HG02588 (cell line): ENCODE measurements around the gene RRP7A.
"Not testable (repeated sequence)": the region's sequence is repeated elsewhere in the genome, so short reads cannot be mapped to it uniquely, and the experiment has no call there.

Experiments
- ATAC-seq: cut with Tn5 transposase; IDR thresholded peaks from one replicate; pipeline ENCODE4 v1.9.1; 2021; ENCODE audit warnings: mild to moderate bottlenecking, moderate library complexity; ENCODE audit not compliant: unreplicated experiment

Gene RRP7A, protein sequence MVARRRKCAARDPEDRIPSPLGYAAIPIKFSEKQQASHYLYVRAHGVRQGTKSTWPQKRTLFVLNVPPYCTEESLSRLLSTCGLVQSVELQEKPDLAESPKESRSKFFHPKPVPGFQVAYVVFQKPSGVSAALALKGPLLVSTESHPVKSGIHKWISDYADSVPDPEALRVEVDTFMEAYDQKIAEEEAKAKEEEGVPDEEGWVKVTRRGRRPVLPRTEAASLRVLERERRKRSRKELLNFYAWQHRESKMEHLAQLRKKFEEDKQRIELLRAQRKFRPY

DNA sequence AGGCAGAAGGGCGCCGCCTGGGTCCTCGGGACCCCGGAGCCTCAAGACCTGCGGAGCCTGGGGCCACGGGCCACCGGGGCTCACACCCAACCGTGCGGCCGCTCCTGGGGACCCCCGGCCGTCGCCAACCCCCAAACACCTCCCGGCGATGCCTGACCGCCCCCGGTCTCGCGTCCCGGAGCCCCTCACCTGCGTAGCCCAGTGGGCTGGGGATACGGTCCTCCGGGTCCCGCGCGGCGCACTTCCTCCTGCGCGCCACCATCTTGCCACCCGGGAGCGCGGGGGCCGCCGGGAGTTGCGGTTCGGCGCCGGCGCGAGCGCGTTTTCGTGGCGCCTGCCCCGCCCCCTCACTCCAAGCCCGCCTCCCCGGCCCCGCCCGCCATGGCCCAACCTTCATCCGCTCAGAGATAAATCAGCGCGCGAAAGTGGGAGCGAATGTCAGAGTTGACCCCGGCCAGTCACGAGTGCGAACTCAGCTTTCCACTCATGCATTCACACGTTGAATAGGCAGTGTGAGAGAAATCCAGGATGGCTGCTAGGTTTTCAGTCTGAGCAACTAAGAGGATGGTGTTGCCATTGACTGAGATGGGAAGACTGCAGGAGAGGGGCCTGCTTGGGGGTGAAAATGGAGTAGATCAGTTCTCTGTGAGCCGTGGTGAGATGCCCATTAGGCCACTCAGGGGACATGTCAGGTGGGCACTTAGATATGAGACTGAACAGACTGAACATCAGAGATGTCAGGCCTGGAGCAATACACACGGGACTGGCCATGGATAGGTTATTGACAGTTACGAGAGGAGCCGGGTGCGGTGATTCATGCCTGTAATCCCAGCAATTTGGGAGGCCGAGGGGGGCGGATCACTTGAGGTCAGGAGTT, at the start of gene RRP7A:
TSS of gene RRP7A (minus strand) at position 272 of the 877 bp plus-strand sequence. CDS start at position 262, 10 bp downstream.
- peak; percentile 65 for ATAC-seq

DNA sequence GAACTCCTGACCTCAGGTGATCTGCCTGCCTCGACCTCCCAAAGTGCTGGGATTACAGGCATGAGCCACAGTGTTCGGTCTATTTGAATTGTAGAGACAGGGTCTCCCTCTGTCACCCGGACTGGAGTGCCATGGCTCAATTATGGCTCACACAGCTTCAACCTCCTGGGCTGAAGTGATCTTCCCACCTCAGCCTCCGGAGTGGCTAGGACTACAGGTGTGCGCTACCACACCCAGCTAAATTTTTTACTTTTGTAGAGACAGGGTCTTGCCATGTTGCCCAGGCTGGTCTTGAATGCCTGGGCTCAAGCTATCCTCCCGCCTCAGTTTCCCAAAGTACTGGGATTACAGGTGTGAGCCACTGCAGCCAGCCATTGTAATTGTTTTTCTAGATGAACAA, 48.4 kb upstream of the RRP7A start:
- ATAC-seq: not testable (repeated sequence)

- no peak for ATAC-seq
These were observed 46.4 kb upstream of the RRP7A start for GRCh38 chr22:42565956-42566355.

DNA sequence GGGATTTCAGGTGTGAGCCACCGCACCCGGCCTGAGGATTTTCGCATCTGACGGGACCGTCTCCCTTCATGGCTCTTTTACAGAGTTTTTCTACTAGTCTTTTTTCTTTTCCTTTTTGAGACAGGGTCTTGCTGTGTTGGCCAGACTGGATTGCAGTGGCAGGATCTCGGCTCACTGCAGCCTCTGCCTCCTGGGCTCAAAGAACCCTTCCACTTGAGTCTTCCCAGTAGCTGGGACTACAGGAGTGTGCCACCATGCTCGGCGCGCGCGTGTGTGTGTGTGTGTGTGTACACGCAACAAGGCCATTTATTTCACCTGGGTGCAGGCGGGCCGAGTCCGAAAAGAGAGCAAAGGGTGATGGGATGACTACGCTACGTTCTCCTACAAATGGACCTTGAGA, 45.1 kb upstream of the RRP7A start:
- ATAC-seq: no peak

- not testable (repeated sequence) for ATAC-seq
These were observed 44.3 kb upstream of the RRP7A start for GRCh38 chr22:42563943-42564342.

DNA sequence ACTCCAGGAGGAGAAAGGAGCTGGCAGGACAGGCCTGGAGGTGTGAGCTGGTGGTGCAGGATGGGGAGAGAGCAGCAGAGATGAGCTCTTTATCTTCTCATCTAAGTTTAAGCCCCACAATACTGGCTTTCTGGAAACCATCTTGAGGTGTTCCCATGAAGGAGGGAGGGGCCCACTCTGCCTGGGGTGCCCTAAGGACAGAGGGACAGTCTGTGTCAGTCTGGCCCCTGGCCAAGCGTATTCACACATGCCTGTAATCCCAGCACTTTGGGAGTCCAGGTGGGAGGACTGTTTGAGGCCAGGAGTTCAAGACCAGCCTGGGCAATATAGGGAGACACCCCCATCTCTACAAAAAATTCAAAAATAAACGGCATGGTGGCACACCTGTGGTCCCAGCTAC, 43.1 kb upstream of the RRP7A start:
- no peak for ATAC-seq

DNA sequence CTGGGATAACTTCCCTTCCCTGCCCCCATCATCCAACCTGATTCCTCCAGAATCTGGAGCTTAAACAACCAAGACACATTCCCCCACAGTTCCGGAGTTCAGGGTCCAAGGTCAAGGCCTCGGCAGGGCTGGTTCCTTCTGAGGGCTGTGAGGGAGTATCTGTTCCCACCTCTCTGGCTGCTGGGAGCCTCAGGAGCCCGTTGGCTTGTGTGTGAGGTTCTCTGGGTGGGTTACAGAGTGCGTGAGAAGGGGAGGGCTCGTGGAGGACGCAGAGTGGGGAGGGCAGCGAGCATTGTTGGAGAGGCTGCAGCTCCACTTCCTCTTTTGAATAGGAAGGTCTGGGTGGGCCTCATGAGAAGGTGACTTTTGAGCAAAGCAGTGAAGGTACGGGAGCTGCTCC, 42.7 kb upstream of the RRP7A start:
- no peak for ATAC-seq

DNA sequence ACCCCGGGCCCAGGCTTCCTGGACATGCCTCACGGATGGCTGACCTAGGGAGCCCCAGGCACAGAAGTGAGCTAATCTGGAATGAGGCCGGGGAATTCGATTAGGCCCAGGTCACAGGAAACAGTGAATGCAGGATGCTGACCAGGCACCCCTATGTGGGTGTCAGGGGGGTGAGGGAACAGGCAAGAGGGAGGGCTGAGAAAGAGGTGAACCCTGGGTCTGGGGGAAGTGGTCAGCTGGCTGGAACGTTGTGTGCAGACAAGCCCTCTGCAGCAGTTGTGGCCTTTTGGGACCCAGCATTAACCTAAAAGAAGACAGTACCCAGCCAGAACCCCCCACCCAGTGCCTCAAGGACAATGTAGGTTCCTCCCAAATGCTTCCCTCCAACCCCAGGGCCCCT, 42.3 kb upstream of the RRP7A start:
- no peak for ATAC-seq

DNA sequence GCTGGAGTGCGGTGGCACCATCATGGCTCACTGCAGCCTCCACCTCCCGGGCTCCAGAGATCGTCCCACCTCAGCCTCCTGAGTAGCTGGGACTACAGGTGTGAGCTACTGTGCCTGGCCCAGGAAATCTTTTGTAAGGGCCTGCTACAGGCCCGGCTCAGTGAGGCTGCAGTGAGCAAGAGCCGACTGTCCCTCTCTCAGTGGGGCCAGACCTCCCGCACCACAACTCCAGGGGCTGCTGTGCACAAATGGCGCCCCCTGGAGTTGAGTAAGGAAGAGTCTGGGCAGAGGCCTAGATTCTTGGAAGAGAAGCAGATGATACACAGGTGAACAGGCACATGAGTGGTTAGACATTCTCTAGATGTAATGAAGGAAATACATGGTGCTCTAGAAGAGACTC, 41.2 kb upstream of the RRP7A start:
- ATAC-seq: no peak

GRCh38 chr22:42560381-42560780, 40.8 kb upstream of the RRP7A start:
- ATAC-seq: no peak

DNA sequence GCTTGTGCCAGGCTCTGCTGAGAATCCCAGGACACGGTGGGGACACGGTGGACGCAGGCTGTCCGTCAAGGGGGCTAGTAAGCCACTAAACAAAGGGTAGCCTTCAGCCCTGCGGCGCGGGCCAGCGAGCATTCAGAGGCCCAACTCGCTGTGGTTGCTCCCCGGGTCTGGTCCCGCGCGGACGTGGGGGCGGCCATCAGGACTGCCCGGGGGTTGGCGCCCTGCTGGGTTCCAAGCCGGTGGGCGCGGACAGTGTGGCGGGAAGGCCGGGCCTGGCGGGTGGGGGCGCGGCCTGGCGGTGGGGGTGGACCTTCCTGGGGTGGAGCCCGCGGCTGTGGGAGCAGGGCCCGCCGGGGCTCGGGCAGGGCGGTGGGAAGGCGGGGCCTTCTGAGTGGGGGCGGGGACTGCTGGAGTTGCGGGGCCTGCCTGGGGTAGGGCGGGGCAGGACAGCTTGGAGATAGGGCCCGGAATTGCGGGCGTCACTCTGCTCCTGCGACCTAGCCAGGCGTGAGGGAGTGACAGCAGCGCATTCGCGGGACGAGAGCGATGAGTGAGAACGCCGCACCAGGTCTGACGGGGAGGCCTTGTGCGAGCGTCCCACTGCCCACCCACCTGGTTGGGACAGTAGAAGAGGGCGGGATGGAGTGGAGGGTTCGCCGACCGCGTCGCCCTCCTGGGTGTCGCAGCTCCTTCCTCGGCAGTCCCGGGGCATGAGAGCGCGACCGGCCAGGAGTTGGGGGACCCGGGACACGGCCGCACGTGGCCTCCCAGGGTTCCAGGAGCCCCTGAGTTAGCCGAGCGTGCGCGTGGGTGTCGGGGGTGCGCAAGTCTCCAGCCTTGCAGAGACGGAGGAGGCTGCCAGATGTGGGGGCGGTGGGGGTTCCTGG, 34.1 kb upstream of the RRP7A start, which contains the start of gene SERHL2:
TSS of gene SERHL2 (plus strand) at position 482 of the 887 bp plus-strand sequence. CDS start at position 547, 65 bp downstream.
- peak; percentile 59 for ATAC-seq

DNA sequence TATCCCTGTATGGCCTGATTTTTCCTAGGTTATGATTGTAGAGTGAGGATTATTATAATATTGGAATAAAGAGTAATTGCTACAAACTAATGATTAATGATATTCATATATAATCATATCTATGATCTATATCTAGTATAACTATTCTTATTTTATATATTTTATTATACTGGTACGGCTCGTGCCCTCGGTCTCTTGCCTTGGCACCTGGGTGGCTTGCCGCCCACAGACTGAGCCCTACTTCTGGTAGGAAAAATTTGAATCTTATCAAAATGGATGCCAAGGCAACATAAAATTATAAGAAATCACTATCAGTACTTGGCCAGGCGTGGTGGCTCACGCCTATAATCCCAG, 32.7 kb upstream of the RRP7A start:
- ATAC-seq: not testable (repeated sequence)

DNA sequence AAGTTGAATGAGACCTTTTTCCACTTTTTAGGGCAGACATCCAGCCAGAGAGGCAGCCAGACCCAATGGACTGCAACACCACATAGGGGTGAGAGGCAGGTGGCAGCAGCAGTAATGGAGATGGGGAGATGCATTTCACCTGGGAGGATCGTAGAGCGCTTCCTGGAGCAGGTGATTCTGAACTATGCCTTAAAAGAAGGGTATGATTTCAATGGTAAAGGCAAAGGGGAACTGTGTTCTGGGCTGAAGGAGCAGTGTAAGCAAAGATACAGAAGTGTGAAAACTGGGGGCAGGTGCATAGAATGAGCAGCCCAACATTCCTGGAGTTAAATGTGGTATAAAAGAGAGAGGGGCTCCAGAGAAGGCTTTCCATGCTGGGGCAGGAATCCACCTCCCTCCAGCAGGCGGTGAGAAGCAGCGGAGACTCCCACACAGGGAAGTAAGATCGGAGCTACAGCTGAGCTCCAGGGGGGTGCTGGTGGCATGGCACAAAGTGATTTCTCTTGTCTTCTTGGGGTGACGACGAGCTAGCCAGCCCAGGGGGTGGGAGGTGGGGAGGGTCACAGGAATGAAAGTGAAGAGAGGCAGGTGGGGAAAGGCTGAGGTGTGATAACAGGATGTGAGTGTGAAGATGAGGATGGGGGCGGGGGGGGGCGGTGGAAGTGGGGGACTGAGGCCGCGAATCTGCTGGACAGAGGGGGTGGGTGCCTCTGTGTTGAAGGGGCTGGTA, 29.9 kb upstream of the RRP7A start:
- no peak for ATAC-seq

DNA sequence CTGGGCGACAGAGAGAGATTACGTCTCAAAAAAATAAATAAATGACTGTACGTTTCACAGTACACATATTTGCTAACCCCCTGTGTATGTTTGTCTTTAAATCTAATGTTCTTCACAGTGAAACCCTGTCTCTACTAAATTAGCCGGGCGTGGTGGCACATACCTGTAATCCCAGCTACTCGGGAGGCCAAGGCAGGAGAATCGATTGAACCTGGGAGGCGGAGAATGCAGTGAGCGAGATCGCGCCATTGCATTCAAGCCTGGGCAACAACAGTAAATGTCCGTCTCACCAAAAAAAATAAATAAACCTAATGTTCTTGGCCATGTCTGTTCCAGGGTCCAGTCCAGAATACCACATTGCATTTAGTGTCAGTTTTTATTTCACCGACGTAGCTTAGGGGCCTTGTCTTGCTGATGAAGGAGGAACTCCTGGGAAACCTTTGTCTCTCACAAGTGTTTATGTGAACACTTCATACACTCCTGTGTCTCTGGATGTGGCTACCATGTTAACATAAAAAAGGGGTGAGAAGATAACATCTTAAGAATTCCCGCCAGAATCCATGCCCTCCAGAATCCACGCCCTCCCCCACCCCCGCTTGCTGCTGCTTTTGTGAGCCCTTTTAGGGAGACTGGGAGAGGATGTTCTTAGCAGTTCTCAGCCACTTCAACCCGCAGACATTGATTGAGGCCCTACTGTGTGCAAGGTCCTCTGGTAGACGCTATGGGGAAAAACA, 29.2 kb upstream of the RRP7A start:
- ATAC-seq: no peak

DNA sequence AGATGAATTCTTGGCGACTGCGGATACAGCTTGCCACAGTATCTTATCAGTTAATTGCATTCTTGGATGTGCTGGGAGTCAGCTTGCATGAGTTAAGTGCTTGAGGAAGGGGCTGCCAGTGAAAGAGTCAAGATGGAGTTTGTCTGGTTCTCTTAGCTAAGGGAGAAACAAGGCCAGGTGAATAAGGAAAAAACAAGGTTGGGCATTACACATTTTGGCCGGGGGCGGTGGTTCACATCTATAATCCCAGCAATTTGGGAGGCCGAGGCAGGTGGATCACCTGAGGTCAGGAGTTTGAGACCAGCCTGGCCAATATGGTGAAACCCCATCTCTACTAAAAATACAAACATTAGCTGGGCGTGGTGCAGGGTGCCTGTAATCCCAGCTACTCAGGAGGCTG, 28.5 kb upstream of the RRP7A start:
- ATAC-seq: not testable (repeated sequence)

- no peak for ATAC-seq
These were observed 28.0 kb upstream of the RRP7A start for GRCh38 chr22:42547562-42547961.

- ATAC-seq: no peak
These were observed 25.1 kb upstream of the RRP7A start for GRCh38 chr22:42544686-42545085.

GRCh38 chr22:42539236-42539771, 19.7 kb upstream of the RRP7A start:
- not testable (repeated sequence) for ATAC-seq

DNA sequence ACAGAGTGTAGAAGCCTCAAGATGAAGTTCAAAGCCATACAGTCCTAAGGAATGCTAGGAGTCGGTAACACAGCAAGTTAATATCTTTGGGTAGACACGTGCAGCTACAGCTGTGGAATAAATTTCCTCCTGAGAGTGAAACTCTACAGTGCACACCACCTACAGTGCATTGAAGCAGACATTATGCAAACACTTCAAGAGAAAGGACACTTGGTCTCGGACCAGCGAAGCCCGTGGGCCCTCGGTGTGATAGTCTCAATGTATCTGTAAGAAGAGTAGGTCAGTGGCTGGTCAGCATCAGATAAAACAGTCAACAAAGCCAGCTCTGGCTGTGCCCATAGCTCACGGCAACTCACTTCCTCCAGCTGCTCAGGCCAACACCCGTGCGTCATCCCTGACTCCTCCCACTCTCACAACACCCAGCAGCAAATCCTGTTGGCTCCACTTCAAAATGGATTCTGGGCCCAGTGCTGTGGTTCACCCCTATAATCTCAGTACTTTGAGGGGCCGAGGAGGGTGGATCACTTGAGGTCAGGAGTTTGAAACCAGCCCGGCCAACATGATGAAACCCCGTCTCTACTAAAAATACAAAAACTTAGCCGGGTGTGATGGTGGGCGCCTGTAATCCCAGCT, 17.7 kb upstream of the RRP7A start:
- ATAC-seq: not testable (repeated sequence)
